GM21423 (cell line): Measurements from ENCODE around the gene PTPRN2.

Experiments
- ATAC-seq: cut with Tn5 transposase; IDR thresholded peaks from one replicate; pipeline ENCODE4 v1.9.1; 2021; ENCODE audit warnings: mild to moderate bottlenecking, moderate library complexity; ENCODE audit not compliant: unreplicated experiment

Gene PTPRN2

GRCh38 chr7:158374146-158374545 is 213.5 kb downstream of the PTPRN2 start:
- ATAC-seq = no peak

- no peak for ATAC-seq
These were observed 214.0 kb downstream of the PTPRN2 start for GRCh38 chr7:158373476-158374133.

GRCh38 chr7:158372400-158373342 is 215.0 kb downstream of the PTPRN2 start:
- ATAC-seq = no peak

- ATAC-seq = no peak
These were observed 215.8 kb downstream of the PTPRN2 start for GRCh38 chr7:158371856-158372255.

- no peak for ATAC-seq
These were observed 217.8 kb downstream of the PTPRN2 start for GRCh38 chr7:158369866-158370265.

- no peak for ATAC-seq
These were observed 218.3 kb downstream of the PTPRN2 start for GRCh38 chr7:158369290-158369689.

GRCh38 chr7:158368449-158368848 is 219.2 kb downstream of the PTPRN2 start:
- ATAC-seq = no peak

- no peak for ATAC-seq
These were observed 220.0 kb downstream of the PTPRN2 start for GRCh38 chr7:158367634-158367982.

- ATAC-seq = no peak
These were observed 220.5 kb downstream of the PTPRN2 start for GRCh38 chr7:158366916-158367633.

GRCh38 chr7:158366346-158366745 is 221.3 kb downstream of the PTPRN2 start:
- ATAC-seq = no peak

- no peak for ATAC-seq
These were observed 222.4 kb downstream of the PTPRN2 start for GRCh38 chr7:158365267-158365666.

GRCh38 chr7:158364451-158364850 is 223.2 kb downstream of the PTPRN2 start:
- no peak for ATAC-seq

- no peak for ATAC-seq
These were observed 224.4 kb downstream of the PTPRN2 start for GRCh38 chr7:158362912-158363905.

- no peak for ATAC-seq
These were observed 225.6 kb downstream of the PTPRN2 start for GRCh38 chr7:158362001-158362400.

- no peak for ATAC-seq
These were observed 226.2 kb downstream of the PTPRN2 start for GRCh38 chr7:158361326-158361946.

- ATAC-seq = no peak
These were observed 228.5 kb downstream of the PTPRN2 start for GRCh38 chr7:158358926-158359645.

GRCh38 chr7:158357898-158358821 is 229.5 kb downstream of the PTPRN2 start:
- ATAC-seq = no peak
